CD4-positive, alpha-beta T cell (primary cell): ENCODE results near the gene HLA-DOB. TPM values are rescaled to one million over a fixed set of nuclear protein-coding genes. Genes with fewer than 3 reads are reported as not detected.

Experiments
- ATAC-seq: fragments of 200-7000 bp; cut with Tn5 transposase; one replicate; pipeline ENCODE4 v1.10.0; 2022; ENCODE audit warnings: mild to moderate bottlenecking; ENCODE audit not compliant: poor library complexity
- CTCF ChIA-PET: fragments of 350-600 bp; sonication (Branson Sonifier 250); formaldehyde crosslinking; loops from one replicate; lab custom pipeline; 2021; ENCODE audit warnings: antibody characterized with exemption, inconsistent platforms; lab: Charles Lee
- POLR2A ChIA-PET: fragments of 350-600 bp; sonication (Branson Sonifier 250); formaldehyde crosslinking; loops from one replicate; lab custom pipeline; 2021; ENCODE audit warnings: antibody characterized with exemption, inconsistent platforms; lab: Charles Lee
- DNase-seq, 14 experiments: peaks; one replicate each; pipeline ENCODE4 v3.0.0-alpha.2; 2013 to 2020; ENCODE audit warnings: mixed read lengths in 2 of 14
- H3K27ac ChIP-seq, 2 donors: one replicate each; pipeline versions ENCODE4 v1.5.1 to v1.7.0; 2013; ENCODE audit warnings: low read length in 2 of 2, low read depth in 1 of 2, mild to moderate bottlenecking in 1 of 2
- H3K27me3 ChIP-seq, 2 experiments: 1 replicate in 1 of 2; 2 replicates in 1 of 2; pipeline versions ENCODE4 v1.6.1 to v1.7.0; 2013; ENCODE audit warnings: low read length in 2 of 2, control low read depth in 1 of 2, mild to moderate bottlenecking in 1 of 2, moderate library complexity in 1 of 2; ENCODE audit not compliant: insufficient read depth in 2 of 2, control insufficient read depth in 1 of 2
- H3K36me3 ChIP-seq: one replicate; pipeline ENCODE4 v1.6.1; 2013; ENCODE audit warnings: low read length, control low read depth; ENCODE audit not compliant: insufficient read depth
- H3K4me1 ChIP-seq: one replicate; pipeline ENCODE4 v1.6.1; 2013; ENCODE audit warnings: low read length, control low read depth; ENCODE audit not compliant: insufficient read depth
- H3K4me3 ChIP-seq: one replicate; pipeline ENCODE4 v1.5.1; 2013; ENCODE audit warnings: mild to moderate bottlenecking, low read length, moderate library complexity
- H3K9me3 ChIP-seq, 2 experiments: 1 replicate in 1 of 2; 2 replicates in 1 of 2; pipeline versions ENCODE4 v1.6.1 to v1.7.0; 2013; ENCODE audit warnings: low read length in 2 of 2, mild to moderate bottlenecking in 2 of 2, control low read depth in 1 of 2, moderate library complexity in 1 of 2; ENCODE audit not compliant: control insufficient read depth in 1 of 2, insufficient read depth in 1 of 2
- H3K27ac Mint-ChIP-seq: one replicate; pipeline ENCODE4 v1.8.0; 2020; ENCODE audit warnings: mixed read lengths
- H3K27me3 Mint-ChIP-seq: one replicate; pipeline ENCODE4 v1.8.0; 2021; ENCODE audit warnings: mixed read lengths
- H3K36me3 Mint-ChIP-seq: one replicate; pipeline ENCODE4 v1.8.0; 2021; ENCODE audit warnings: low read depth, mixed read lengths
- H3K4me1 Mint-ChIP-seq: one replicate; pipeline ENCODE4 v1.8.0; 2021; ENCODE audit warnings: low read depth, mixed read lengths
- H3K4me3 Mint-ChIP-seq: one replicate; pipeline ENCODE4 v1.8.0; 2020; ENCODE audit warnings: mild to moderate bottlenecking, mixed read lengths
- H3K9me3 Mint-ChIP-seq: one replicate; pipeline ENCODE4 v1.8.0; 2020; ENCODE audit warnings: mixed read lengths
- CTCF ChIP-seq: fragments of 200-600 bp; IDR thresholded peaks from one replicate; pipeline ENCODE4 v1.8.0; 2022; ENCODE audit warnings: antibody characterized with exemption, mild to moderate bottlenecking
- intact Hi-C, 2 experiments: fragments of 100-400 bp; cut with DNase I in 1 of 2; cut with micrococcal nuclease in 1 of 2; formaldehyde crosslinking; loops; one replicate each; pipeline versions ENCODE4 v1.15.1 to v1.9.0; 2023 to 2025; cut with DNase I, micrococcal nuclease
- polyA plus RNA-seq, 2 donors: library from polyadenylated mRNA; unstranded; fragments of 120-200 nt; gene quantifications; one replicate each; pipeline ENCODE4 v1.2.1, GENCODE V29; 2013
- total RNA-seq, 174 experiments: library from RNA in 2 of 174; stranded (reverse) in 2 of 174; gene quantifications; one replicate each; pipeline ENCODE4 v1.2.3 and lab custom pipeline; 2021 to 2026

The HLA-DOB gene
- total RNA-seq (1 to 10 TPM; 2.9 to 3.2 TPM), total RNA-seq (lab: John Stamatoyannopoulos, UW) (0 to 4.7 (median 1.1) reads per million in 172 experiments)
- 4.2 TPM for polyA plus RNA-seq (2013, experiment 1 of 2)
- 5.3 TPM for polyA plus RNA-seq (2013, experiment 2 of 2)

GRCh38 chr6:32816746-32817204 is at the start of gene HLA-DOB:
Gene HLA-DOB (minus strand): TSS chr6:32817002. CDS start chr6:32816951, 51 bp downstream.
- Mint-ChIP-seq H3K36me3 (no peaks in the 10 kb centered on the region), H3K4me1 (no peaks in the 10 kb centered on the region), H3K4me3 (no peak within 1 kb of the TSS), H3K27me3 (no peaks in the 10 kb centered on the region), H3K27ac (no peak within 1 kb of the TSS), H3K9me3 (no peaks in the 10 kb centered on the region)
- Histone ChIP-seq H3K27me3 (no peaks in the 10 kb centered on the region), H3K27ac (no peak within 1 kb of the TSS), H3K36me3 (no peaks in the 10 kb centered on the region), H3K9me3 (no peaks in the 10 kb centered on the region), H3K4me1 (no peaks in the 10 kb centered on the region), H3K4me3 (no peak within 1 kb of the TSS)
- intact Hi-C loops = no loop called here
- ATAC-seq (peak; percentile 80), DNase-seq (peak in 3 of 14 experiments; percentile 35 to 62 (median 59))
- CTCF ChIA-PET = no interaction called here
- POLR2A ChIA-PET = no interaction called here
- no peak for TF ChIP-seq CTCF

- H3K36me3 Mint-ChIP-seq = peaks cover 11% of the 10 kb centered on the region
- no peaks in the 10 kb centered on the region for H3K27me3 Mint-ChIP-seq
- H3K4me1 Mint-ChIP-seq = peaks cover 35% of the 10 kb centered on the region
- TF ChIP-seq CTCF = no peak
- CTCF ChIA-PET = interaction anchor here (0.6 to 10.2 kb wide), 3 partner anchors 11 to 26 kb away, joined by 3 to 186 read pairs (median 67); partner anchors contain the start of genes PSMB9, TAP1 and TAP2
- POLR2A ChIA-PET = interaction anchor here (6.5 kb wide), 1 partner anchor 24 kb away, joined by 282 read pairs; the partner anchor contains the start of genes PSMB8 and TAP2
- Histone ChIP-seq H3K4me3 (no peak overlapping the region), H3K36me3 (peaks cover 5% of the 10 kb centered on the region), H3K9me3 (no peaks in the 10 kb centered on the region), H3K4me1 (peaks cover 20% of the 10 kb centered on the region), H3K27ac (no peak overlapping the region), H3K27me3 (no peaks in the 10 kb centered on the region)
- DNase-seq = no peak
- intact Hi-C loops = loop anchor here (5.0 kb wide), 6 partner anchors 39 to 619 kb away; partner anchors contain the start of gene HLA-DRA (in 1 of the 2)
- H3K9me3 Mint-ChIP-seq = no peaks in the 10 kb centered on the region
- H3K4me3 Mint-ChIP-seq = no peak overlapping the region
- ATAC-seq = no peak
- H3K27ac Mint-ChIP-seq = peak overlapping the region; percentile 82
Observed at GRCh38 chr6:32865724-32866443, 49.1 kb upstream of the HLA-DOB start.

GRCh38 chr6:32862725-32863124 is 45.9 kb upstream of the HLA-DOB start:
- no peaks in the 10 kb centered on the region for H3K9me3 ChIP-seq
- DNase-seq (no peak), ATAC-seq (no peak)
- intact Hi-C loops = no loop called here
- TF ChIP-seq CTCF = no peak
- H3K27ac ChIP-seq = no peak overlapping the region
- no peaks in the 10 kb centered on the region for H3K27me3 Mint-ChIP-seq
- H3K4me3 Mint-ChIP-seq = no peak overlapping the region
- H3K27ac Mint-ChIP-seq = no peak overlapping the region
- no peaks in the 10 kb centered on the region for H3K9me3 Mint-ChIP-seq
- CTCF ChIA-PET = interaction anchor here (0.8 to 2.1 kb wide), 2 partner anchors 9 to 24 kb away, joined by 3 to 6 read pairs; partner anchors contain the start of genes PSMB9, TAP1 and TAP2
- no peaks in the 10 kb centered on the region for H3K27me3 ChIP-seq
- peaks cover 39% of the 10 kb centered on the region for H3K36me3 Mint-ChIP-seq
- H3K36me3 ChIP-seq = peaks cover 37% of the 10 kb centered on the region
- POLR2A ChIA-PET = interaction anchor here (2.2 to 2.9 kb wide), 2 partner anchors 8 to 24 kb away, joined by 11 to 16 read pairs; partner anchors contain the start of genes PSMB9 and TAP2
- peaks cover 39% of the 10 kb centered on the region for H3K4me1 Mint-ChIP-seq
- H3K4me1 ChIP-seq = peaks cover 31% of the 10 kb centered on the region
- H3K4me3 ChIP-seq = no peak overlapping the region
